Measurements from ENCODE around the gene CHRND. TPM values are rescaled to one million over a fixed set of nuclear protein-coding genes. Genes with fewer than 3 reads are reported as not detected.
A peak's percentile ranks its signal among the peaks of the same experiment; 100 is the strongest.

Gene CHRND
- total RNA-seq, result not detected

DNA sequence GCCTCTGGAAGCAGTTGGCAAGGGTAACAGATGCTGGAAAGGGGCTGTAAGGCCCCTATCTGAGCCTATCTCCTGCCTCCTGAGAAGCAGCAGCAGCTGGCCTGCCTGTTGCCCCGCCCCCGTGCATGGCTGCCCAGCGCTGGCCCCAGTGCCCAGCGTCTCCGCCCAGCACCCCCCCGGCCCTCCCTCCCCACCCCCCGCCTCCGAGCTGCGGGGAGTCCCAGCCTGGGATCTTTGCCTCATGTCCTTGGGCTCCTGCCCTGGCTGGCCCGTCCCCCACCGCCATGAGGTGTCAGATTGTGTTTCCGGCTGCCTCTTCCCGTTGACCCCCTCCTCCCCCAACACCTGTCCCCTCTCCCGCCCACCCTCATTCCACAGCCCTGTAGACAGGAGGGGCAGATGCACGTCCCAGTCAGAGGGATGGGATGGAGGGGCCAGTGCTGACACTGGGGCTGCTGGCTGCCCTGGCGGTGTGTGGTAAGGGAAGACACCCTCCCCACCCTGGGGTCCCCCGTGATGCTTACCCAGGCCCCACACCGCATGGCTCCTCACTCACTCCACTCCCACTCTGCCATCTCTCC lies at the start of gene CHRND:
TSS of gene CHRND (plus strand) at position 370 of the 581 bp plus-strand sequence. CDS start at position 426, 56 bp downstream.
- peaks cover 16% of the 10 kb centered on the region for H3K4me1 Mint-ChIP-seq (ENCODE audit: low read depth)
- no peak for ATAC-seq (replicated peaks in 1 of 2)
- no peak within 1 kb of the TSS for H3K27ac Mint-ChIP-seq
- H3K36me3 Mint-ChIP-seq (ENCODE audit: insufficient read depth in 2 of 2), result no peaks in the 10 kb centered on the region
- H3K9me3 Mint-ChIP-seq, result no peaks in the 10 kb centered on the region
- H3K27me3 Mint-ChIP-seq (ENCODE audit: low read depth), result peaks cover 34% of the 10 kb centered on the region
- no peak within 1 kb of the TSS for H3K4me3 Mint-ChIP-seq
- no peak for DNase-seq

- no peak for DNase-seq
- Mint-ChIP-seq H3K27me3 (ENCODE audit: low read depth) (peaks cover 21% of the 10 kb centered on the region), H3K4me1 (ENCODE audit: low read depth) (no peaks in the 10 kb centered on the region), H3K36me3 (ENCODE audit: insufficient read depth in 2 of 2) (peaks cover 4 to 5% of the 10 kb centered on the region in 2 donors), H3K27ac (no peak overlapping the region), H3K9me3 (peaks cover 8 to 10% of the 10 kb centered on the region in 2 donors), H3K4me3 (no peak overlapping the region)
- ATAC-seq (replicated peaks in 1 of 2), result no peak
Observed at GRCh38 chr2:232476791-232477190, 49.2 kb upstream of the CHRND start.

DNA sequence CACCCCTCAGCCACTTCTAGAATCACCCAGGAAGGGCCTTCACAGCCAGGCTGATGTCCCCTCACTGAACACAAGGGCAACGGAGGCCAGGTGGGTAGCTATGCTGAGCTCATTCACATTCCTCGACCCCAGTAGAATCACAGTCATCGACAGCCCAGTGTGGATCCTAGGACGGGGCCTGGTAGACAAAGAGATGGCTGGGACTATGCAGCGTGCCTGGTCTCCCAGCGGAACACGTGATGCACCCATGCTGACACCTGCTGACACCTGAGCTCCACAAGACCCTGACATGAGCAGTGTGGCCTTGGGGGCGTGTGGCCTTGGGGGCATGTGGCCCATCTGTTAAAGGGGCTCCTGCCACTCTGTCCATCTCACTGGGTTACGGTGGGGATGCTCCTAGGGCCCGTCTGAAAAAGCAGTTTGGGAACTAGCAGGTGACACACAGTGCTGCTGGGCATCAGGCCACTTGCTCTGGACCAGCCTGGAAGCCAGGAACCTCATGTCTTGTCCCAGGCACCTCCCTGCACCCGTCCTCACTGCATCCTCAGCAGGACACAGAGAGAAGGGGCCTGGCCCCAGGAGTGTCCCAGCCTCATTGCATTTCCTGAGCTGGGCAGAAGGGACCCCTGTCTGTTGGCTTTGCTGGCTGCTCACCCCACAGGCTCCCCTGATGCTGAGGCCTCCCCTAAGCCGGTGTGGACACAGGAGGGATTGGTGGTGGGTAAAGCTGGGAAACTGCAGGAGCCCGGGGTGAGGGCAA lies 48.0 kb upstream of the CHRND start:
- Mint-ChIP-seq H3K4me3 (no peak overlapping the region), H3K9me3 (peaks cover 1% of the 10 kb centered on the region in 2 donors), H3K4me1 (ENCODE audit: low read depth) (no peaks in the 10 kb centered on the region), H3K27me3 (ENCODE audit: low read depth) (peaks cover 10% of the 10 kb centered on the region), H3K36me3 (ENCODE audit: insufficient read depth in 2 of 2) (peaks cover under 1 to 2% of the 10 kb centered on the region in 2 donors), H3K27ac (no peak overlapping the region)
- ATAC-seq (replicated peaks in 1 of 2) (no peak), DNase-seq (no peak)

DNA sequence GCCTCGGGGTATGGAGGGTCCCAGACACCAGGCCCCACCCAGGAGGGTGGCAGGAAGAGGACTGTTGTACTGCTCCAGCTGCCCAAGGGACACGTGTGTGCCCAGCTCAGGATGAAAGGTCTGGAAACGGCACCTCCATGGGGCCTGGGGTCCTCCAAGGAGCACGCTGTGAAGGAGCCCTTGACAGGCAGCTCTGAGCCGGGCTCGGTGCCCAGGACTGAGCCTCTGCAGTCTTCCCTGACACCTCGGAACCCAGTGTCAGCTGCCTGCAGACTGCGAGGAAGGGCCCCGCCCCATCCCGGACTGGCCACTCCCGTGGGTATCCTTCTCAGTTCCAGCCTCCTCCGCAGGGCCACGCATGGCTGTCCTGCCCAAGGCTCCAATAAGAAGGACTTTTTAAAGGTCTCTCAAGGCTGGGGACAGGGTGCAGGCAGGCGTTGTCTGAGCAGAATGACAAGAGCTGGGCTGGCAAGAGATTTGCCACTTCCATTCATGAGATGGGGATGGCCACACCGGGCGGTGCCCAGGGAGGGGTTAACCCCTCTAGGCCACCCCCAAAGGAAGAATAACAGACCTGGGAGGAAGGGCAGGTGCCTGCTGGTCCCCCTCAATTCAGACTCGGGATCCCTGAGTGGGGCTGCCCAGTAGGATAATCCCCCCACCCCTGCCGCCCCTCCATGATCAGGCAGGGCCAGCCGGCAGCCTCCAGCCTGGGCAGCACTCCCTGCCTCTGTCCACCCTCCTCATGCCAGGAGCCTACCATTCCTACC lies 47.2 kb upstream of the CHRND start:
- Mint-ChIP-seq H3K27me3 (ENCODE audit: low read depth) (peaks cover 7% of the 10 kb centered on the region), H3K27ac (no peak overlapping the region), H3K36me3 (ENCODE audit: insufficient read depth in 2 of 2) (no peaks in the 10 kb centered on the region), H3K4me1 (ENCODE audit: low read depth) (no peaks in the 10 kb centered on the region), H3K9me3 (no peaks in the 10 kb centered on the region), H3K4me3 (no peak overlapping the region)
- DNase-seq (no peak), ATAC-seq (replicated peaks in 1 of 2) (no peak)

DNA sequence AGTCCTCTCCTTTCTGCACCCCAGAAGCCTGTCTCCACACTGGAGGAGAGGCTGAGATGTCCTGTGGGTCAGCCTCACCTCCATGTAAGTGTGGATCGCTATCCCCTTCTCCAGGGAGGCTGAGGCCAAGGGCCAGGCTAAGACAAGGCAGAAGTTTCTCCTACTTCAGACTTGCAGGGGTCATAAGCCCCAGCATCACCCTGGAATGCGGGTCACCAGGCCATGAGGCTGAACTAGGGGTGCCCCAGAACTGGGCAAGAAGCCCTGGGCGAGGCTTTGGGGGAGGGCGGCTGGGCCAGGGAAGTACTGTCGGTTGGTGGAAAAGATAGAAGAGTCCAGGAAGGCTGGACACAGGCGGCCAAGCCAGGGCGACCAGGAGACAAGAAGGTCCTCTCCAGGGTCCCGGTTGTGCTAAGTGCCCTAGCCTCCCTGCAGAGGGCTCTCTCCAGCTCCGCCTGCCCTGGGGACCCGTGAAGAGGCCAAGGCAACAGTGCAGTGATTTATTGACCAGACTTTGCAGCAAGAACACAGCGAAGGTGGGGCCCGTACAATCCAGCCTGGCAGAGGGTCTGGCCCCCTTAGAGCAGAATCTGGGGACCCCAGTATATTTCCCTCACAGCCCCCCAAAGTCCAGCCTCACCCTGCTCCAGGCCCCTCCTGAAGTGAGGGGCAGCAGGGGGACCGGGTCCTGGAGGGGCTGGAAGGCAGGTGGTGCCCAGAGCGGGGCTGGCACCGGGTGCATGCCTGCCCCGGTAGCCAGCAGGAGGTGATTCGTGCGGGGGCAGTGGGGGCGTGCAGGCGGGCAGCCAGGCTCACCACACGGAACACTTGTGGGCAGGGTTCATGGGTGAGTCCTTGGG lies 46.4 kb upstream of the CHRND start:
- Mint-ChIP-seq H3K4me3 (no peak overlapping the region), H3K9me3 (no peaks in the 10 kb centered on the region), H3K4me1 (ENCODE audit: low read depth) (no peaks in the 10 kb centered on the region), H3K27ac (no peak overlapping the region), H3K36me3 (ENCODE audit: insufficient read depth in 2 of 2) (no peaks in the 10 kb centered on the region), H3K27me3 (ENCODE audit: low read depth) (peaks cover 7% of the 10 kb centered on the region)
- no peak for ATAC-seq (replicated peaks in 1 of 2)
- DNase-seq, result no peak

GRCh38 chr2:232480201-232481190 lies 45.5 kb upstream of the CHRND start:
- Mint-ChIP-seq H3K4me3 (no peak overlapping the region), H3K36me3 (ENCODE audit: insufficient read depth in 2 of 2) (no peaks in the 10 kb centered on the region), H3K4me1 (ENCODE audit: low read depth) (no peaks in the 10 kb centered on the region), H3K9me3 (no peaks in the 10 kb centered on the region), H3K27ac (no peak overlapping the region), H3K27me3 (ENCODE audit: low read depth) (peaks cover 14% of the 10 kb centered on the region)
- DNase-seq, result no peak
- ATAC-seq (replicated peaks in 1 of 2), result peak in 1 of 2 donors; percentile 5

- H3K4me3 Mint-ChIP-seq, result no peak overlapping the region
- H3K9me3 Mint-ChIP-seq, result no peaks in the 10 kb centered on the region
- DNase-seq (no peak), ATAC-seq (replicated peaks in 1 of 2) (no peak)
- no peaks in the 10 kb centered on the region for H3K36me3 Mint-ChIP-seq (ENCODE audit: insufficient read depth in 2 of 2)
- peaks cover 16% of the 10 kb centered on the region for H3K27me3 Mint-ChIP-seq (ENCODE audit: low read depth)
- no peak overlapping the region for H3K27ac Mint-ChIP-seq
- no peaks in the 10 kb centered on the region for H3K4me1 Mint-ChIP-seq (ENCODE audit: low read depth)
Observed at GRCh38 chr2:232481322-232482140, 44.4 kb upstream of the CHRND start.

DNA sequence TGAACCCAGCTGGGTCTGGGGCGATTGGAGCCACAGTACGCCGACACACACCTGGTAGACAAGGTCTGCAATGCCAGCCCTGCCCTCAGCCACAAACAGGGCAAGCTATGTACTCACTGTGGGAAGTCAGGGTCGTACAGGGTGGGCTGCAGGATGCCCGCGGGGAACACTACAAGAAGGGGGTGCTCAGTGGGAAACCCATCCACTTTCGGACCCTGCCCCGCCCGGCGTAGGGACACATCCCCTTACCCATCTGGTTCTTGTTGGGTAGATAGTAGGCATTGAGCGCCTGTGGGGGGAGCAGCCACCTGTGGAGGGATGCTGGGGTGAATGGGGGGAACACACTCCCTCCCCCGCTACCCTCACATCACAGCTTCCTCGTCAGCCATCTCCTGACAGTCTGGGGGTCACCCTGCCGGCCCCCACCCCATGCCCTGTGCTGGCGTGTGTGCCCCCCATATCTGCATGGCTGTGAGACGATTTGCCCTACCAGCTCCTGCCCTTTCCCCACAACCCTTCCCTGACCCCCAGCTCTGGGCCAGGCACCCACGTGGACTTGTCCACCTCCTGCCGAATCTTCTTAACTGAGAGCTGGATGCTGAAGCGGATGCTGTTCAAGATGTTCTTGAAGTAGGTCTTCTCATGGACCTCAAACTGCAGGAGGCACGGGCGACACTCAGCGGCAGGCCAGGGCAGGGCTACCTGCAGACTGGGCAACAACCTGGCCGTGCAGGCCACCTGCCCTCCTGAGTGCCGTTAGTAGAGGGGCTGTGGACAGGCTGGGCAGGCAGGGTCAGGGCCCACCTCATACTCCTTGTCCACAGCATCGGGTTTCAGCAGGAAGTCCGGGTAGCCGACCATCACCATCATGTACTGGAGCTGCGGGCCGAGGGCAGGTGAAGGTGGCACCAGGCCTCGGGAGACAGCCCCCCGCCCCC lies 43.4 kb upstream of the CHRND start:
- Mint-ChIP-seq H3K4me1 (ENCODE audit: low read depth) (no peaks in the 10 kb centered on the region), H3K9me3 (no peaks in the 10 kb centered on the region), H3K36me3 (ENCODE audit: insufficient read depth in 2 of 2) (no peaks in the 10 kb centered on the region), H3K27ac (no peak overlapping the region), H3K4me3 (no peak overlapping the region), H3K27me3 (ENCODE audit: low read depth) (peaks cover 16% of the 10 kb centered on the region)
- no peak for DNase-seq
- no peak for ATAC-seq (replicated peaks in 1 of 2)

DNA sequence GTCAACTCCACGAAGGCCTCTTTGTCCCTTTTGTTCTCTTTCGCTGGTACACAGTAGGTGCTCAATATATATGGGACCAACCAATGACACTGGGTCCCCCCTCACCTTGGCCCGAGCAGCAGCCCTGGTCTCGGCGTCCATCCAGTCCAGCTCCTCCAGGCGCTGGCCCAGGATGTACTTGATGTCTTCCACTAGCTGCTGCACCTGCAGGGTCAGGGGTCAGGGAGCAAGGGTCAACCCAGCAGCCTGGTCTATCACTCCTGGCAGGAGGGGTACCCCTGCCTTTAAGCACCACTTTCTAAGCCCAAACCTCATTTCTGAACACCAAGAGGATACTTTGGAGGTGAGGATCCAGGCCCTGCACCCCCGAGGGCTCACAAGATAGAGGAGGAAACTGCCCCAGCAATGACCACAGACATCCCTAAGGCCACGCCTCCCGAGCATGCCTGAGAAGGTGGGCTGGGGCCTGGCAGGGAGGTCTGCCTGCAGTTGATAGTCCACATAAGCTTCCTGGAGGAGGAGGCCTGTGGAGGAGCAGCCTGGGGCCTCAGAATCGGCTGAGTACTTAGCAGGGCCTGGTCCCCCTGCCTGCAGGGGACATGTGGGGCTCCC lies 42.5 kb upstream of the CHRND start:
- ATAC-seq (replicated peaks in 1 of 2) (no peak), DNase-seq (no peak)
- Mint-ChIP-seq H3K36me3 (ENCODE audit: insufficient read depth in 2 of 2) (no peaks in the 10 kb centered on the region), H3K27me3 (ENCODE audit: low read depth) (peaks cover 19% of the 10 kb centered on the region), H3K4me3 (no peak overlapping the region), H3K9me3 (no peaks in the 10 kb centered on the region), H3K4me1 (ENCODE audit: low read depth) (no peaks in the 10 kb centered on the region), H3K27ac (no peak overlapping the region)

- no peaks in the 10 kb centered on the region for H3K4me1 Mint-ChIP-seq (ENCODE audit: low read depth)
- H3K27ac Mint-ChIP-seq, result no peak overlapping the region
- H3K36me3 Mint-ChIP-seq (ENCODE audit: insufficient read depth in 2 of 2), result no peaks in the 10 kb centered on the region
- peaks cover 25% of the 10 kb centered on the region for H3K27me3 Mint-ChIP-seq (ENCODE audit: low read depth)
- no peak overlapping the region for H3K4me3 Mint-ChIP-seq
- DNase-seq (no peak), ATAC-seq (replicated peaks in 1 of 2) (no peak)
- H3K9me3 Mint-ChIP-seq, result no peaks in the 10 kb centered on the region
Observed at GRCh38 chr2:232483923-232484627, 41.9 kb upstream of the CHRND start.
